ENCODE data around the gene AKAP10. TPM values are rescaled to one million over a fixed set of nuclear protein-coding genes. Genes with fewer than 3 reads are reported as not detected.

Gene AKAP10
- total RNA-seq, 2 donors from 2014 or later: 11.9 to 13.2 TPM

DNA sequence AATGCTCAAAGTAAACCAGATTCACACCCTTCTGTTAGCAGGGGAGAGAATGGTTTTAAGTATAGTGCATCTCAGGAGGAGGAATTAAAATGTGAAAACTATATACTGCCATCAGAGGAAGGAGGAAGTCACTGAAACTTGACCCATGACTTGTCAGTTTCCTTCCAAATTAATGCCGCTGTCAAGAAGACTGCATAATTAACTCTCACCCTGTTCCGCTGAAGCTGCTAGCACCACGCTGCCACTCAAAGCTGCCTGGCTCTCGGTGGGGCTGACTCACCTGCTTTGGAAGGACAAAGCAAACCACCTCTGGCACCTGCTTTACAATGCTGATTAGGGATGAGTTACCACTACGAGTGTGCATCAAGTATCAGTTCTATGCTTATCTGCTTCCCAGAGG, 72.1 kb downstream of the AKAP10 start:
- no peak for ATAC-seq
- H3K4me3 ChIP-seq: no peak overlapping the region
- no peaks in the 10 kb centered on the region for H3K27me3 ChIP-seq
- TF ChIP-seq CTCF (IDR thresholded peaks at IDR 0.05) (no peak), POLR2A (IDR thresholded peaks at IDR 0.05) (no peak)
- intact Hi-C loops (cut with DNase I): no loop called here
- DNase-seq: no peak
- 65 to 88% methylated on average over 5 of the region's 5 CpGs for WGBS, 2 donors
- no peaks in the 10 kb centered on the region for H3K4me1 ChIP-seq
- H3K36me3 ChIP-seq (replicated peaks in 1 of 2; ENCODE audit: insufficient read depth in 1 of 2, low read depth in 2 of 2): peaks cover 0 to 20% of the 10 kb centered on the region in 2 donors
- H3K27ac ChIP-seq: peak overlapping the region in 1 of 4 donors; percentile 15
- no peaks in the 10 kb centered on the region for H3K9me3 ChIP-seq

DNA sequence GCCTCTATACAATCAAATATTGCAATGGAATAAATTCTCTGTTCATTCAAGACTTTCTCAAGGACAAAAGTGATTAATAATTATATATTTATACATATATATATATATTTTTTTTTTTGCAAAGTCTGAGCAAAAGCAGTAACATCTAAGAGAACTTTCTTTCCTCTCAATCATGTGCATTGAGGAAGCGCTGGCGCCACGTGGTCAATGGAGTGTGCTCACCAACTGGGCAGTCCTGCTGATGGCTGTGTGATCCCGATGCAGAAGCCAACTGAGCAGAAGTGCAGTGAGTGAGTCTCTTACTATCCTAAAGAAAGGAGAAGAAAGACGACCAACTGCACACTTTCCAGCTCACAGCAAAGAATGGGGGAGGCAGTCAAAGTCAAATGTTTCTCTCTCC, 72.7 kb downstream of the AKAP10 start:
- WGBS, 2 donors: 85 to 89% methylated on average over 5 of the region's 5 CpGs

DNA sequence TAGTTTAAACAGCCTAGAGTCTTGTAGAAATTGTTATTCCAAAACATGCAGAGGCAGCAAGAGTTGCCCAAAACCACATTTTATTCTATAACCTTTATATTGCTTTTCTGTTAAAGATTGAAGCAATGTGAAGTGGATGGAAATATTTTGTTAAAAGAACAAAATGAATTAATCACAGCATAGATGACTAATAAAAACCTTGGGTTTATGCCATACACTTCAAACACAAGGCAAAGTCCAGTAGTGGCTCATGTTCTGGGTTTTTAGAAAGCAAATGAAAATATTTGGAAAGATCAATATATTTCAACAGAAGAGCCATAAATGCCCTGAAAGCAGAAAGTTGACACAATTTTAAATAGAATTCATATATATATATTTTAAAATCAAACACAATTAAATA, 73.2 kb downstream of the AKAP10 start:
- H3K27ac ChIP-seq: no peak overlapping the region
- no peaks in the 10 kb centered on the region for H3K27me3 ChIP-seq
- intact Hi-C loops (cut with DNase I): no loop called here
- no peaks in the 10 kb centered on the region for H3K9me3 ChIP-seq
- no peak for TF ChIP-seq POLR2A (IDR thresholded peaks at IDR 0.05)
- no peak for TF ChIP-seq CTCF (IDR thresholded peaks at IDR 0.05)
- ATAC-seq (no peak), DNase-seq (no peak)
- peaks cover 0 to 17% of the 10 kb centered on the region in 2 donors for H3K36me3 ChIP-seq (replicated peaks in 1 of 2; ENCODE audit: insufficient read depth in 1 of 2, low read depth in 2 of 2)
- H3K4me3 ChIP-seq: no peak overlapping the region
- no peaks in the 10 kb centered on the region for H3K4me1 ChIP-seq

More for the DNA sequence above, 72.7 kb downstream of the AKAP10 start:
- Histone ChIP-seq H3K4me3 (no peak overlapping the region), H3K27ac (peak overlapping the region in 1 of 4 donors; percentile 15), H3K27me3 (no peaks in the 10 kb centered on the region), H3K4me1 (no peaks in the 10 kb centered on the region), H3K36me3 (replicated peaks in 1 of 2; ENCODE audit: insufficient read depth in 1 of 2, low read depth in 2 of 2) (peaks cover 0 to 19% of the 10 kb centered on the region in 2 donors), H3K9me3 (no peaks in the 10 kb centered on the region)
- DNase-seq (peak in 2 of 4 donors; percentile 10 to 37), ATAC-seq (no peak)
- TF ChIP-seq CTCF (IDR thresholded peaks at IDR 0.05) (no peak), POLR2A (IDR thresholded peaks at IDR 0.05) (no peak)
- intact Hi-C loops (cut with DNase I): no loop called here

- DNase-seq (no peak), ATAC-seq (no peak)
- TF ChIP-seq CTCF (IDR thresholded peaks at IDR 0.05) (no peak), POLR2A (IDR thresholded peaks at IDR 0.05) (no peak)
- H3K27ac ChIP-seq: no peak overlapping the region
- no peaks in the 10 kb centered on the region for H3K27me3 ChIP-seq
- intact Hi-C loops (cut with DNase I): no loop called here
- 96 to 97% methylated on average over 2 of the region's 2 CpGs for WGBS, 2 donors
- no peaks in the 10 kb centered on the region for H3K9me3 ChIP-seq
- H3K36me3 ChIP-seq (replicated peaks in 1 of 2; ENCODE audit: insufficient read depth in 1 of 2, low read depth in 2 of 2): peaks cover 0 to 4% of the 10 kb centered on the region in 2 donors
- no peaks in the 10 kb centered on the region for H3K4me1 ChIP-seq
- no peak overlapping the region for H3K4me3 ChIP-seq
Observed at GRCh38 chr17:19900809-19901208, 76.8 kb downstream of the AKAP10 start.

- intact Hi-C loops (cut with DNase I): no loop called here
- H3K36me3 ChIP-seq (replicated peaks in 1 of 2; ENCODE audit: insufficient read depth in 1 of 2, low read depth in 2 of 2): no peaks in the 10 kb centered on the region
- TF ChIP-seq CTCF (IDR thresholded peaks at IDR 0.05) (no peak), POLR2A (IDR thresholded peaks at IDR 0.05) (no peak)
- ATAC-seq (no peak), DNase-seq (no peak)
- no peaks in the 10 kb centered on the region for H3K9me3 ChIP-seq
- H3K4me3 ChIP-seq: no peak overlapping the region
- 78 to 82% methylated on average over 2 of the region's 2 CpGs for WGBS, 2 donors
- H3K27ac ChIP-seq: no peak overlapping the region
- H3K27me3 ChIP-seq: no peaks in the 10 kb centered on the region
- H3K4me1 ChIP-seq: no peaks in the 10 kb centered on the region
Observed at GRCh38 chr17:19897903-19898302, 79.7 kb downstream of the AKAP10 start.
